ENCODE measurements around the gene BRINP2.

The BRINP2 gene

GRCh38 chr1:177248258-177248657, 77.5 kb downstream of the BRINP2 start:
- TF ChIP-seq POLR2A (IDR thresholded peaks at IDR 0.05; ENCODE audit: low read length) = no peak
- TF ChIP-seq GATA1 (IDR thresholded peaks at IDR 0.05; ENCODE audit: low read depth, low read length) = no peak
- no peak for DNase-seq

- TF ChIP-seq GATA1 (IDR thresholded peaks at IDR 0.05; ENCODE audit: low read depth, low read length) = no peak
- TF ChIP-seq POLR2A (IDR thresholded peaks at IDR 0.05; ENCODE audit: low read length) = no peak
Observed at GRCh38 chr1:177249231-177249630, 78.5 kb downstream of the BRINP2 start.

GRCh38 chr1:177252877-177253276, 82.1 kb downstream of the BRINP2 start:
- TF ChIP-seq GATA1 (IDR thresholded peaks at IDR 0.05; ENCODE audit: low read depth, low read length) (no peak), POLR2A (IDR thresholded peaks at IDR 0.05; ENCODE audit: low read length) (no peak)
- no peak for DNase-seq

More at GRCh38 chr1:177249231-177249630, 78.5 kb downstream of the BRINP2 start:
- DNase-seq = no peak

- no peak for DNase-seq
- TF ChIP-seq POLR2A (IDR thresholded peaks at IDR 0.05; ENCODE audit: low read length) = no peak
- TF ChIP-seq GATA1 (IDR thresholded peaks at IDR 0.05; ENCODE audit: low read depth, low read length) = no peak
Observed at GRCh38 chr1:177255411-177255810, 84.7 kb downstream of the BRINP2 start.

- DNase-seq = peak; percentile 16 to 45
Observed at GRCh38 chr1:177256153-177257075, 85.7 kb downstream of the BRINP2 start.

GRCh38 chr1:177257128-177257527, 86.4 kb downstream of the BRINP2 start:
- TF ChIP-seq GATA1 (IDR thresholded peaks at IDR 0.05; ENCODE audit: low read depth, low read length) = no peak
- no peak for TF ChIP-seq POLR2A (IDR thresholded peaks at IDR 0.05; ENCODE audit: low read length)
- no peak for DNase-seq

More at GRCh38 chr1:177256153-177257075, 85.7 kb downstream of the BRINP2 start:
- no peak for TF ChIP-seq POLR2A (IDR thresholded peaks at IDR 0.05; ENCODE audit: low read length)
- no peak for TF ChIP-seq GATA1 (IDR thresholded peaks at IDR 0.05; ENCODE audit: low read depth, low read length)

- TF ChIP-seq GATA1 (IDR thresholded peaks at IDR 0.05; ENCODE audit: low read depth, low read length) (no peak), POLR2A (IDR thresholded peaks at IDR 0.05; ENCODE audit: low read length) (no peak)
- no peak for DNase-seq
Observed at GRCh38 chr1:177257576-177257975, 86.8 kb downstream of the BRINP2 start.

GRCh38 chr1:177270863-177271262, 100.1 kb downstream of the BRINP2 start:
- TF ChIP-seq POLR2A (IDR thresholded peaks at IDR 0.05; ENCODE audit: low read length) = no peak
- TF ChIP-seq GATA1 (IDR thresholded peaks at IDR 0.05; ENCODE audit: low read depth, low read length) = no peak
- DNase-seq = no peak

- no peak for TF ChIP-seq POLR2A (IDR thresholded peaks at IDR 0.05; ENCODE audit: low read length)
- no peak for TF ChIP-seq GATA1 (IDR thresholded peaks at IDR 0.05; ENCODE audit: low read depth, low read length)
- no peak for DNase-seq
Observed at GRCh38 chr1:177273141-177273540, 102.4 kb downstream of the BRINP2 start.

GRCh38 chr1:177274687-177275211, 104.0 kb downstream of the BRINP2 start:
- DNase-seq = no peak
- TF ChIP-seq GATA1 (IDR thresholded peaks at IDR 0.05; ENCODE audit: low read depth, low read length) (no peak), POLR2A (IDR thresholded peaks at IDR 0.05; ENCODE audit: low read length) (no peak)

- no peak for DNase-seq
- TF ChIP-seq GATA1 (IDR thresholded peaks at IDR 0.05; ENCODE audit: low read depth, low read length) = no peak
- no peak for TF ChIP-seq POLR2A (IDR thresholded peaks at IDR 0.05; ENCODE audit: low read length)
Observed at GRCh38 chr1:177275736-177276135, 105.0 kb downstream of the BRINP2 start.

GRCh38 chr1:177278626-177279390, 108.0 kb downstream of the BRINP2 start:
- TF ChIP-seq GATA1 (IDR thresholded peaks at IDR 0.05; ENCODE audit: low read depth, low read length) = no peak
- no peak for TF ChIP-seq POLR2A (IDR thresholded peaks at IDR 0.05; ENCODE audit: low read length)
- DNase-seq = no peak

- TF ChIP-seq POLR2A (IDR thresholded peaks at IDR 0.05; ENCODE audit: low read length) (no peak), GATA1 (IDR thresholded peaks at IDR 0.05; ENCODE audit: low read depth, low read length) (no peak)
- DNase-seq = no peak
Observed at GRCh38 chr1:177281901-177282300, 111.1 kb downstream of the BRINP2 start.

- DNase-seq = no peak
- TF ChIP-seq GATA1 (IDR thresholded peaks at IDR 0.05; ENCODE audit: low read depth, low read length) (no peak), POLR2A (IDR thresholded peaks at IDR 0.05; ENCODE audit: low read length) (no peak)
Observed at GRCh38 chr1:177282976-177283375, 112.2 kb downstream of the BRINP2 start.
